AG10803 (cell line): ENCODE measurements around the gene CCDC154.

Source experiments
- DNase-seq: peaks from one replicate; pipeline ENCODE4 v3.0.0; 2010; ENCODE audit warnings: low read depth
- H3K4me3 ChIP-seq: 2 replicates; pipeline ENCODE4 v1.5.1; 2011; ENCODE audit warnings: mild to moderate bottlenecking, low read length, control low read depth
- TF ChIP-seq, protein P1 (sequence below): conservative IDR thresholded peaks from 2 replicates; pipeline ENCODE4 v1.5.1; 2011; ENCODE audit warnings: mild to moderate bottlenecking, low read length, control low read depth, inconsistent platforms

Gene CCDC154

DNA sequence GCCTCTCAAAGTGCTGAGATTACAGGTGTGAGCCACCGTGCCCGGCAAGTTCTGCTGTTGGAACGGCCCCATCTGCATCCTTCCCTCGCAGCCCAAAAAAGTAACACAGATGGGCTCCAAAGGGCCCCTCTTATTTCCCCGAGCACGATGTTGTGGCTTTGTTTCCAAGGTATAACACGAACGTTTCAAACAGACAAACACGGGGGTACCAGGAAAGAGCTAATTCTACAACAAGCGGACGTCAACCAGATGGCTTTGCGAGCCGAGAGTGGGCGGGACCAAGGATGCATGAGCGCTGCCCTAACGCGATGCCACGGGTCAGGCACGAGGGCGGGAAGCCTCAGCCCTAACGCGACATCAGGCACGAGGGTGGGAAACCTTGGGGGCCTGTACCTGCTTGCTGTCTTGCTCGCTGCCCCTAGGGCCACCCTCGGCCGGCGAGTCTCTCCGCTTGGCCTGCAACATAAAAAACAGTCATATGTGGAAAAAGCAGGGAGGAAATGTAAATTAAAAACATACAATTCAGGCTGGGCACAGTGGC lies 54.0 kb downstream of the CCDC154 start:
- TF ChIP-seq, protein P1, sequence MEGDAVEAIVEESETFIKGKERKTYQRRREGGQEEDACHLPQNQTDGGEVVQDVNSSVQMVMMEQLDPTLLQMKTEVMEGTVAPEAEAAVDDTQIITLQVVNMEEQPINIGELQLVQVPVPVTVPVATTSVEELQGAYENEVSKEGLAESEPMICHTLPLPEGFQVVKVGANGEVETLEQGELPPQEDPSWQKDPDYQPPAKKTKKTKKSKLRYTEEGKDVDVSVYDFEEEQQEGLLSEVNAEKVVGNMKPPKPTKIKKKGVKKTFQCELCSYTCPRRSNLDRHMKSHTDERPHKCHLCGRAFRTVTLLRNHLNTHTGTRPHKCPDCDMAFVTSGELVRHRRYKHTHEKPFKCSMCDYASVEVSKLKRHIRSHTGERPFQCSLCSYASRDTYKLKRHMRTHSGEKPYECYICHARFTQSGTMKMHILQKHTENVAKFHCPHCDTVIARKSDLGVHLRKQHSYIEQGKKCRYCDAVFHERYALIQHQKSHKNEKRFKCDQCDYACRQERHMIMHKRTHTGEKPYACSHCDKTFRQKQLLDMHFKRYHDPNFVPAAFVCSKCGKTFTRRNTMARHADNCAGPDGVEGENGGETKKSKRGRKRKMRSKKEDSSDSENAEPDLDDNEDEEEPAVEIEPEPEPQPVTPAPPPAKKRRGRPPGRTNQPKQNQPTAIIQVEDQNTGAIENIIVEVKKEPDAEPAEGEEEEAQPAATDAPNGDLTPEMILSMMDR, result no peak
- DNase-seq, result no peak
- no peak overlapping the region for H3K4me3 ChIP-seq

DNA sequence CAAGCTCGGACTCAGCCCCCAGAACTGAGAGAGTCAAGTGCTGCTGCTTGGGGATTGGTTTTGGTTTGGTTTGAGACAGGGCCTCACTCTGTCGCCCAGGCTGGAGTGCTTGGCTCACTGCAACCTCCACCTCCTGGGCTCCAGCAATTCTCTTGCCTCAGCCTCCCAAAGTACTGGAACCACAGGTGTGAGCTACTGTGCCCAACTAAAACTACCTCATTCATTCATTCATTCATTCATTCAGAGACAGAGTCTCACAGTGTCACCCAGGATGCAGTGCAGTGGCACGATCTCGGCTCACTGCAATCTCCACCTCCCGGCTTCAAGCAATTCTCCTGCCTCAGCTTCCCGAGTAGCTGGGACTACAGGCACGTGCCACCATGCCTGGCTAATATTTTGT lies 54.6 kb downstream of the CCDC154 start:
- H3K4me3 ChIP-seq, result no peak overlapping the region
- TF ChIP-seq, protein P1, result no peak

DNA sequence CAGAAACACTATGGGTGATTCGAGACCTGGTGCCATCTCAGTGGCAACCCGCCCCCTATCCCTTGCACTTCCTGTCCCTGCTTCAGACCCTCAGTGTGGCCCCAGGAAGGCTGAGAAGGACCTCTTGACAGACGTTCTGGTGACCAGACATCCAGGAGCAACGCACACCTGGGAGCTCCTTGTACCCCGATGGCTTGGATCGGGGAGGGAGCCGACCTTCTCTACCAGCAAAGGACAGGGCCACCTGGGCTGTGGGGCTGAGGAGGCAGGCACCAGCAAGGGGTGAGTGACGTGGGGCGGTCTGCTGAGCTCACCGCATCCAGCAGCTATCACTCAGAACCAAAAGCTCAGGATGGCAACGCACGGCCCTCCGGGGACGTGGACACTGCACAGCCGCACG lies 57.0 kb downstream of the CCDC154 start:
- no peak overlapping the region for H3K4me3 ChIP-seq
- TF ChIP-seq, protein P1, result no peak
- no peak for DNase-seq

More for the DNA sequence above, 54.6 kb downstream of the CCDC154 start:
- no peak for DNase-seq

DNA sequence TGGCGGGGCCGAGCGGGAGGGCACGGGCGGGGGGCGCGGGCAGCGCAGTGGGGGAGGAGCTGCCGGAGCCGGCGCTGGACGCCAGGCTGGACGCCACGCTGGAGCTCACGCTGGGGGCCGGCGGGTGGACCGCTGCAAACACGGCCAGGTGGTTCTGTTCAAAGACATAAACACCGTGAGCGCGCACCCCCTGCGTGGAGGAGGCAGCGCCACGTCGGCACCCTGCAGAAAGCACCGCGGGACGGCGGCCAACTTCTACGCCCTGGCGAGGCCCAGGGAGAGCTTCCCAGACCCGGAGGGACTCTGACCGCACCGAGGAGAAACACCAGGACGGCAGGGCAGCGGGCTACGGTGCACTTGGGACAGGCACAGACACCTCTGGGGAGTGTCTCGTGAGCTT lies 59.1 kb downstream of the CCDC154 start:
- TF ChIP-seq, protein P1, result no peak
- no peak overlapping the region for H3K4me3 ChIP-seq
- no peak for DNase-seq
